Keratinocyte (primary cell): ENCODE results near the gene ANKRD10. TPM values are rescaled to one million over a fixed set of nuclear protein-coding genes. Genes with fewer than 3 reads are reported as not detected.

Experiments
- DNase-seq: peaks from one replicate; pipeline ENCODE4 v3.0.0-alpha.2; 2011; ENCODE audit warnings: low read depth, missing footprints, low spot score
- FAIRE-seq: peaks from 2 replicates; lab custom pipeline; 2011; peaks lifted over from hg19 to GRCh38; lab: Jason Lieb, UNC
- H2AFZ ChIP-seq: 2 replicates; pipeline ENCODE4 v1.6.0; 2012; ENCODE audit warnings: low read length, control low read depth, inconsistent platforms; ENCODE audit not compliant: control insufficient read depth
- H3K27ac ChIP-seq: 2 replicates; pipeline ENCODE4 v1.5.1; 2011; ENCODE audit warnings: low read length; ENCODE audit not compliant: control insufficient read depth, insufficient read depth
- H3K27me3 ChIP-seq: 3 replicates; pipeline ENCODE4 v1.6.0; 2011; ENCODE audit warnings: low read length; ENCODE audit not compliant: control insufficient read depth, insufficient read depth; ENCODE audit errors: extremely low read depth
- H3K36me3 ChIP-seq, 2 experiments: 2 replicates in 1 of 2; 3 replicates in 1 of 2; pipeline ENCODE4 v1.5.1; 2011; ENCODE audit warnings: low read length in 2 of 2, mild to moderate bottlenecking in 1 of 2; ENCODE audit not compliant: control insufficient read depth in 2 of 2, insufficient read depth in 2 of 2; ENCODE audit errors: extremely low read depth in 1 of 2
- H3K4me1 ChIP-seq: 3 replicates; pipeline ENCODE4 v1.5.1; 2011; ENCODE audit warnings: low read length; ENCODE audit not compliant: control insufficient read depth, insufficient read depth; ENCODE audit errors: extremely low read depth
- H3K4me2 ChIP-seq: 3 replicates; pipeline ENCODE4 v1.6.0; 2011; ENCODE audit warnings: low read depth, low read length; ENCODE audit not compliant: control insufficient read depth, insufficient read depth; ENCODE audit errors: extremely low read depth
- H3K4me3 ChIP-seq, 3 experiments: fragments of 200-600 bp in 1 of 3; sonication (generic) in 1 of 3; 2 replicates in 2 of 3; 3 replicates in 1 of 3; pipeline ENCODE4 v1.5.1; 2011 to 2016; ENCODE audit warnings: low read length in 3 of 3, mild to moderate bottlenecking in 3 of 3, control low read depth in 2 of 3, inconsistent platforms in 1 of 3, low read depth in 1 of 3, mixed read lengths in 1 of 3, mixed run types in 1 of 3, moderate library complexity in 1 of 3; ENCODE audit not compliant: control insufficient read depth in 2 of 3, insufficient read depth in 2 of 3; ENCODE audit errors: extremely low read depth in 1 of 3
- H3K79me2 ChIP-seq: 2 replicates; pipeline ENCODE4 v1.6.0; 2012; ENCODE audit warnings: low read length; ENCODE audit not compliant: control insufficient read depth, insufficient read depth
- H3K9ac ChIP-seq: 3 replicates; pipeline ENCODE4 v1.6.0; 2011; ENCODE audit warnings: low read length; ENCODE audit not compliant: control insufficient read depth, insufficient read depth; ENCODE audit errors: extremely low read depth
- H3K9me1 ChIP-seq: 3 replicates; pipeline ENCODE4 v1.6.0; 2011; ENCODE audit warnings: low read length; ENCODE audit not compliant: control insufficient read depth, insufficient read depth; ENCODE audit errors: extremely low read depth
- H3K9me3 ChIP-seq: 2 replicates; pipeline ENCODE4 v1.5.1; 2012; ENCODE audit warnings: low read depth, low read length; ENCODE audit not compliant: control insufficient read depth
- H4K20me1 ChIP-seq: 3 replicates; pipeline ENCODE4 v1.6.0; 2011; ENCODE audit warnings: low read length; ENCODE audit not compliant: control insufficient read depth, insufficient read depth; ENCODE audit errors: extremely low read depth
- CTCF ChIP-seq, 3 experiments: IDR thresholded peaks in 1 of 3; conservative IDR thresholded peaks in 1 of 3; optimal IDR thresholded peaks in 1 of 3; 2 replicates in 2 of 3; 3 replicates in 1 of 3; pipeline versions ENCODE3 to v1.5.1; 2011; ENCODE audit warnings: low read length in 3 of 3, mild to moderate bottlenecking in 3 of 3, moderate library complexity in 2 of 3, control low read depth in 1 of 3, inconsistent platforms in 1 of 3; ENCODE audit not compliant: insufficient read depth in 2 of 3; ENCODE audit errors: extremely low read depth in 1 of 3
- EZH2 ChIP-seq: IDR thresholded peaks from one replicate; pipeline ENCODE4 v1.6.1; 2012; ENCODE audit warnings: inconsistent platforms, mild to moderate bottlenecking, low read length, moderate library complexity
- dilution Hi-C: fragments of 300-500 bp; cut with MboI; formaldehyde crosslinking; loops from one replicate; pipeline ENCODE4 v1.7.0; 2020; ENCODE audit warnings: low sequenced_read_pairs; ENCODE audit not compliant: extremely low pct_ligation_motif_present
- polyA plus RNA-seq, 5 experiments: library from polyadenylated mRNA; depleted of rRNA in 3 of 5; stranded (reverse) in 3 of 5; stranded (forward) in 1 of 5; unstranded in 1 of 5; fragments of >200 nt; gene quantifications; 1 replicate in 1 of 5; 2 replicates in 3 of 5; 3 replicates in 1 of 5; pipeline versions ENCODE4 v1.2.1 to v1.2.3, GENCODE V29; 2011 to 2012; ENCODE audit warnings: missing spikeins in 2 of 5, low read depth in 1 of 5, low replicate concordance in 1 of 5

ANKRD10 gene
- polyA plus RNA-seq, 1 donor (not counting 4 experiments of a cell fraction or from before 2014, with no cell fraction given) = 58.1 TPM

- Histone ChIP-seq H3K9me3 (no peaks in the 10 kb centered on the region), H3K4me3 (no peak overlapping the region), H3K4me1 (no peaks in the 10 kb centered on the region), H3K79me2 (no peaks in the 10 kb centered on the region), H3K9ac (no peak overlapping the region), H3K36me3 (no peaks in the 10 kb centered on the region), H2AFZ (no peak overlapping the region), H3K9me1 (no peaks in the 10 kb centered on the region), H3K4me2 (no peak overlapping the region), H3K27ac (no peak overlapping the region), H4K20me1 (no peaks in the 10 kb centered on the region), H3K27me3 (peaks cover 3% of the 10 kb centered on the region)
- dilution Hi-C loops = no loop called here
- DNase-seq = no peak
- TF ChIP-seq CTCF (optimal IDR thresholded peaks at IDR 0.05 in 1 of 3, IDR thresholded peaks at IDR 0.05 in 1 of 3, conservative IDR thresholded peaks at IDR 0.05 in 1 of 3; ENCODE audit: extremely low read depth in 1 of 3, insufficient read depth in 2 of 3, low read length in 3 of 3) (no peak), EZH2 (no peak)
- no peak for FAIRE-seq
Measured at GRCh38 chr13:110925023-110925612, 10.2 kb upstream of the ANKRD10 start.

DNA sequence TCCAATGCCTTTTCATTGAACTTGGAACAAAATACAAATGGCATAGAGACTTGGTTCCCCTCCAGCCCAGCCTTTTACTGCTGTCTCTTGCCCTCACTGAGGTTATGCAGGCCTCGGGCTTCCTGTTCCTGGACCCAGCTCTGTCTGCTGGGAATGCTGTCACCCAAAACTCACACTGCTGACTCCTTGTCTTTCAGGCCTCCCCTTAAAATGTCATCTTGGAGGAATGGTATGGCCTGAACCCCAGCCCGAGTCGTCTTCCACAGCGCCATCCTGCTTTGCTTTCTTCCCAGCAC is 9.7 kb upstream of the ANKRD10 start:
- FAIRE-seq (no peak), DNase-seq (no peak)
- Histone ChIP-seq H3K79me2 (no peaks in the 10 kb centered on the region), H3K4me1 (no peaks in the 10 kb centered on the region), H3K9me1 (no peaks in the 10 kb centered on the region), H3K27ac (no peak overlapping the region), H3K27me3 (peaks cover 3% of the 10 kb centered on the region), H3K9ac (no peak overlapping the region), H3K4me2 (no peak overlapping the region), H3K4me3 (no peak overlapping the region), H4K20me1 (no peaks in the 10 kb centered on the region), H3K36me3 (no peaks in the 10 kb centered on the region), H2AFZ (no peak overlapping the region), H3K9me3 (no peaks in the 10 kb centered on the region)
- dilution Hi-C loops = no loop called here
- no peak for TF ChIP-seq CTCF (optimal IDR thresholded peaks at IDR 0.05 in 1 of 3, IDR thresholded peaks at IDR 0.05 in 1 of 3, conservative IDR thresholded peaks at IDR 0.05 in 1 of 3; ENCODE audit: extremely low read depth in 1 of 3, insufficient read depth in 2 of 3, low read length in 3 of 3)
- no peak for TF ChIP-seq EZH2
